CD8-positive, alpha-beta memory T cell (primary cell): ENCODE data around the gene CCDC167. TPM values are rescaled to one million over a fixed set of nuclear protein-coding genes. Genes with fewer than 3 reads are reported as not detected.
A peak's percentile ranks its signal among the peaks of the same experiment; 100 is the strongest.

Experiments used
- CTCF ChIA-PET: fragments of 350-600 bp; sonication (Branson Sonifier 250); formaldehyde crosslinking; loops from one replicate; lab custom pipeline; 2021; ENCODE audit warnings: antibody characterized with exemption; lab: Charles Lee
- POLR2A ChIA-PET: fragments of 350-600 bp; sonication (Branson Sonifier 250); formaldehyde crosslinking; loops from one replicate; lab custom pipeline; 2021; ENCODE audit warnings: antibody characterized with exemption; lab: Charles Lee
- DNase-seq, 5 donors: peaks; one replicate each; pipeline versions ENCODE4 v3.0.0 to v3.0.0-alpha.2; 2020 to 2022; ENCODE audit warnings: mixed read lengths in 1 of 5
- H3K27ac ChIP-seq: one replicate; pipeline ENCODE4 v1.7.0; 2013; ENCODE audit warnings: low read depth, mild to moderate bottlenecking, low read length, moderate library complexity
- H3K27me3 ChIP-seq: 2 replicates; pipeline ENCODE4 v1.7.0; 2013; ENCODE audit warnings: low read length, mild to moderate bottlenecking; ENCODE audit not compliant: insufficient read depth, poor library complexity, severe bottlenecking
- H3K36me3 ChIP-seq: 2 replicates; pipeline ENCODE4 v1.7.0; 2013; ENCODE audit warnings: mild to moderate bottlenecking, low read length, moderate library complexity; ENCODE audit not compliant: insufficient read depth
- H3K4me1 ChIP-seq: 2 replicates; pipeline ENCODE4 v1.7.0; 2013; ENCODE audit warnings: mild to moderate bottlenecking, low read length, moderate library complexity; ENCODE audit not compliant: insufficient read depth
- H3K4me3 ChIP-seq: 2 replicates; pipeline ENCODE4 v1.7.0; 2013; ENCODE audit warnings: mild to moderate bottlenecking, low read length
- H3K9me3 ChIP-seq: 2 replicates; pipeline ENCODE4 v1.7.0; 2013; ENCODE audit warnings: mild to moderate bottlenecking, low read length
- H3K27ac Mint-ChIP-seq, 8 donors: one replicate each; pipeline ENCODE4 v1.8.0; 2020 to 2021; ENCODE audit warnings: mixed read lengths in 8 of 8, mild to moderate bottlenecking in 6 of 8, inconsistent platforms in 3 of 8, moderate library complexity in 3 of 8
- H3K27me3 Mint-ChIP-seq, 2 donors: one replicate each; pipeline ENCODE4 v1.8.0; 2020 to 2021; ENCODE audit warnings: mixed read lengths in 2 of 2, mild to moderate bottlenecking in 1 of 2, moderate library complexity in 1 of 2
- H3K36me3 Mint-ChIP-seq, 3 donors: one replicate each; pipeline ENCODE4 v1.8.0; 2020 to 2021; ENCODE audit warnings: mixed read lengths in 3 of 3, inconsistent platforms in 1 of 3, mild to moderate bottlenecking in 1 of 3
- H3K4me1 Mint-ChIP-seq, 3 donors: one replicate each; pipeline ENCODE4 v1.8.0; 2020 to 2021; ENCODE audit warnings: mixed read lengths in 3 of 3, inconsistent platforms in 1 of 3, mild to moderate bottlenecking in 1 of 3
- H3K4me3 Mint-ChIP-seq, 7 donors: one replicate each; pipeline ENCODE4 v1.8.0; 2020 to 2021; ENCODE audit warnings: mixed read lengths in 7 of 7, mild to moderate bottlenecking in 6 of 7, moderate library complexity in 4 of 7, inconsistent platforms in 2 of 7
- H3K9me3 Mint-ChIP-seq, 5 donors: one replicate each; pipeline ENCODE4 v1.8.0; 2020 to 2022; ENCODE audit warnings: mixed read lengths in 5 of 5, mild to moderate bottlenecking in 3 of 5, moderate library complexity in 2 of 5, inconsistent platforms in 1 of 5
- polyA plus RNA-seq: library from polyadenylated mRNA; unstranded; fragments of 300-500 nt; fragmentation: Illumina TruSeq; gene quantifications from one replicate; pipeline ENCODE4 v1.2.3, GENCODE V29; 2021
- total RNA-seq, 2 experiments: library from RNA; stranded (reverse); gene quantifications; one replicate each; pipeline ENCODE4 v1.2.3, GENCODE V29; 2021

Gene CCDC167
- total and polyA plus RNA-seq, 3 experiments from 2014 or later = 79.5 to 181 (median 86.3) TPM

- peaks cover 22% of the 10 kb centered on the region for H3K4me1 ChIP-seq
- H3K36me3 ChIP-seq = peaks cover 24% of the 10 kb centered on the region
- peaks cover 0 to 41% (median 19%) of the 10 kb centered on the region in 3 donors for H3K36me3 Mint-ChIP-seq
- H3K27ac Mint-ChIP-seq = peak overlapping the region; percentile 94 to 99 (median 97)
- no peaks in the 10 kb centered on the region for H3K27me3 ChIP-seq
- peaks cover 39 to 57% (median 56%) of the 10 kb centered on the region in 3 donors for H3K4me1 Mint-ChIP-seq
- H3K9me3 Mint-ChIP-seq = peaks cover 0 to 3% (median 2%) of the 10 kb centered on the region in 5 donors
- peak overlapping the region; percentile 79 for H3K4me3 ChIP-seq
- CTCF ChIA-PET = interaction anchor here (0.9 to 1.2 kb wide), 4 partner anchors 13 to 108 kb away, joined by 3 to 7 read pairs (median 4); no protein-coding TSS in a partner anchor
- H3K27me3 Mint-ChIP-seq = peaks cover 4 to 6% of the 10 kb centered on the region in 2 donors
- DNase-seq = peak; percentile 5 to 54 (median 32)
- no peaks in the 10 kb centered on the region for H3K9me3 ChIP-seq
- H3K27ac ChIP-seq = peak overlapping the region; percentile 83
- POLR2A ChIA-PET = interaction anchor here (1.0 to 2.1 kb wide), 3 partner anchors 10 to 83 kb away, joined by 3 to 13 read pairs (median 3); no protein-coding TSS in a partner anchor
- peak overlapping the region; percentile 88 to 97 (median 94) for H3K4me3 Mint-ChIP-seq
Observed at GRCh38 chr6:37433657-37434271, 65.9 kb downstream of the CCDC167 start.

Other genes starting within 250 kb of the CCDC167 start
- gene TBC1D22B, start 242.1 kb downstream of the CCDC167 start, total RNA-seq = 10 to 100 TPM; 14.4 TPM
- gene TBC1D22B, start 242.1 kb downstream of the CCDC167 start, polyA plus RNA-seq = 11.2 TPM
- 1 to 10 TPM; 4.2 to 6.6 TPM for gene TMEM217, start 241.7 kb downstream of the CCDC167 start, total RNA-seq
- 0.44 TPM for gene TMEM217, start 241.7 kb downstream of the CCDC167 start, polyA plus RNA-seq
- gene RNF8, start 145.9 kb downstream of the CCDC167 start, total RNA-seq = 10 to 100 TPM; 33.7 to 35.2 TPM
- 17.2 TPM for gene RNF8, start 145.9 kb downstream of the CCDC167 start, polyA plus RNA-seq
- 10 to 100 TPM; 54.3 TPM for gene CMTR1, start 66.7 kb downstream of the CCDC167 start, total RNA-seq
- gene CMTR1, start 66.7 kb downstream of the CCDC167 start, polyA plus RNA-seq = 25.8 TPM
- gene MDGA1, start 198.0 kb upstream of the CCDC167 start, total RNA-seq = 1 to 10 TPM; 4.4 to 4.7 TPM
- gene MDGA1, start 198.0 kb upstream of the CCDC167 start, polyA plus RNA-seq = 2.5 TPM